GM10266 (cell line): Measurements from ENCODE around the gene PNN.
"Not testable (repeated sequence)": the region's sequence is repeated elsewhere in the genome, so short reads cannot be mapped to it uniquely, and the experiment has no call there.

Experiments
- DNase-seq: peaks from one replicate; pipeline ENCODE4 v3.0.0; 2012; ENCODE audit errors: extremely low spot score
- TF ChIP-seq, protein P1 (sequence below): IDR thresholded peaks from 2 replicates; pipeline ENCODE4 v1.5.1; 2012; ENCODE audit warnings: mild to moderate bottlenecking, low read depth; ENCODE audit not compliant: control insufficient read depth, insufficient read depth; ENCODE audit errors: missing control alignments

Gene PNN

DNA sequence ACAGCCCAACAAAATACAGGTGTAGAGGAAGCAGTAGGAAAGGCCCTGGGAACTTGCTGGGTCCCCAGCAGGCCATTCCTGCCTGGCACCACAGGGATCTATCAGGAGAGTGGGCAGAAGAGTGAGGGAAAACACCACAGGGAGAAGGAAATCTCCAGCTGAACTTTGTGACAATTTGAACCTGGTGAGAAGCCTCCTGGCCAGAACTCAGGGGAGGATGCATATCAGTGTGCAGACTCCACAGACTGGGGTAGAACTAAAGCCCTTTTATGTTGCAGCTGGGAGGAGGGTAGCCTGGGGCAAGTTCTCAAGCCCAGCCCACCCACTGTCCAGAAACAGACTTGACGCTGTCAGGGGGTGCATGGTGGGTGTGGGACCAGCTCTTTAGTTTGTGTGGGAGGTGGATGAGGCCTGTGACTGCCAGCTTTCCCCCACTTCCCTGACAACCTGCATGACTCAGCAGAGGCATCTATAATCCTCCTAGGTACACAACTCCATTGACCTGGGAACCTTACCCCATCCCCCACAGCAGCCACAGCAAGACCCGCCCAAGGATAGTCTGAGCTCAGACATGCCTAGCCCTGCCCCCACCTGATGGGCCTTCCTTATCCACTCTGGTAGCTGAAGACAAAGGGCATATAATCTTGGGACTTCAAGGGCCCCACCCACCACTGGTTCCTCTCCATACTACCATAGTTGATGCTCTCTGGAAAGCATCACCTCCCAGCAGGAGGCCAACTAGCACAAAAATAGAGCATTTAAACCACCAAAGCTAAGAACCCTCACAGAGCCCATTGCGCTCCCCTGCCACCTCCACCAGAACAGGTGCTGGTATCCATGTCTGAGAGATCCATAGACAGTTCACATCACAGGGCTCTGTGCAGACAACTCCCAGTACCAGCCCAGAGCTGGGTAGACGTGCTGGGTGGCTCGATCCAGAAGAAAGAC lies 28.9 kb downstream of the PNN start:
- no peak for DNase-seq

DNA sequence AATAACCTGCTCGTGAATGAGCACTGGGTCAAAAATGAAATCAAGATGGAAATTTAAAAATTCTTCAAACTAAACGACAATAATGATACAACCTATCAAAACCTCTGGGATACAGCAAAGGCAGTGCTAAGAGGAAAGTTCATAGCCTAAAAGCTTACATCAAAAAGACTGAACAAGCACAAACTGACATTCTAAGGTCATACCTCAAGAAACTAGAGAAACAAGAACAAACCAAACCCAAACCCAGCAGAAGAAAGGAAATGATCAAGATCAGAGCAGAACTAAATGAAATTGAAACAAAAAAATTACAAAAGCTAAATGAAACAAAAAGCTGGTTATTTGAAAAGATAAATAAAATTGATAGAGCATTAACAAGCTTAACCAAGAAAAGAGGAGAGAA lies 32.4 kb downstream of the PNN start:
- not testable (repeated sequence) for DNase-seq

More for the DNA sequence above, 28.9 kb downstream of the PNN start:
- TF ChIP-seq, protein P1, sequence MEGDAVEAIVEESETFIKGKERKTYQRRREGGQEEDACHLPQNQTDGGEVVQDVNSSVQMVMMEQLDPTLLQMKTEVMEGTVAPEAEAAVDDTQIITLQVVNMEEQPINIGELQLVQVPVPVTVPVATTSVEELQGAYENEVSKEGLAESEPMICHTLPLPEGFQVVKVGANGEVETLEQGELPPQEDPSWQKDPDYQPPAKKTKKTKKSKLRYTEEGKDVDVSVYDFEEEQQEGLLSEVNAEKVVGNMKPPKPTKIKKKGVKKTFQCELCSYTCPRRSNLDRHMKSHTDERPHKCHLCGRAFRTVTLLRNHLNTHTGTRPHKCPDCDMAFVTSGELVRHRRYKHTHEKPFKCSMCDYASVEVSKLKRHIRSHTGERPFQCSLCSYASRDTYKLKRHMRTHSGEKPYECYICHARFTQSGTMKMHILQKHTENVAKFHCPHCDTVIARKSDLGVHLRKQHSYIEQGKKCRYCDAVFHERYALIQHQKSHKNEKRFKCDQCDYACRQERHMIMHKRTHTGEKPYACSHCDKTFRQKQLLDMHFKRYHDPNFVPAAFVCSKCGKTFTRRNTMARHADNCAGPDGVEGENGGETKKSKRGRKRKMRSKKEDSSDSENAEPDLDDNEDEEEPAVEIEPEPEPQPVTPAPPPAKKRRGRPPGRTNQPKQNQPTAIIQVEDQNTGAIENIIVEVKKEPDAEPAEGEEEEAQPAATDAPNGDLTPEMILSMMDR: no peak

DNA sequence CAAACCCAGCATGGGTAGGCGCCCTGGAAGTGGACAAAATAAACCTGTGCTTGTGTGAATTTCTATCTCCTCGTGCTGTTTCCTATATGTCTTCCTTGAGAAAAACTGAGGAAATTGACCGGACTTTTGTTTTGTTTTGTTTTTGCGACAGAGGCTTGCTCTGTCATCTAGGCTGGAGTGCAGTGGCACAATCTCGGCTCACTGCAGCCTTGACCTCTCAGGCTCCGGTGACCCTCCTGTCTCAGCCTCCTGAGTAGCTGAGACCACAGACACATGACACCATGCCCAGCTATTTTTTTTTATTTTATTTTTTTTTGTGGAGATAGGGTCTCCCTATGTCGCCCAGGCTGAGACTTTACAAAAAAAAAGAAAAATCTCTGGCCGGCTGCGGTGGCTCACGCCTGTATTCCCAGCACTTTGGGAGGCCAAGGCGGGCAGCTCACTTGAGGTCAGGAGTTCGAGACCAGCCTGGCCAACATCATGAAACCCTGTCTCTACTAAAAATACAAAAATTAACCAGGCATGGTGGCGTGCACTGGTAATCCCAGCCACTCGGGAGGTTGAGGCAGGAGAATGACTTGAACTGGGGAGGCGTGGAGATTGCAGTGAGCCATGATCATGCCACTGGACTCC lies 36.2 kb downstream of the PNN start:
- TF ChIP-seq, protein P1: no peak
- no peak for DNase-seq

DNA sequence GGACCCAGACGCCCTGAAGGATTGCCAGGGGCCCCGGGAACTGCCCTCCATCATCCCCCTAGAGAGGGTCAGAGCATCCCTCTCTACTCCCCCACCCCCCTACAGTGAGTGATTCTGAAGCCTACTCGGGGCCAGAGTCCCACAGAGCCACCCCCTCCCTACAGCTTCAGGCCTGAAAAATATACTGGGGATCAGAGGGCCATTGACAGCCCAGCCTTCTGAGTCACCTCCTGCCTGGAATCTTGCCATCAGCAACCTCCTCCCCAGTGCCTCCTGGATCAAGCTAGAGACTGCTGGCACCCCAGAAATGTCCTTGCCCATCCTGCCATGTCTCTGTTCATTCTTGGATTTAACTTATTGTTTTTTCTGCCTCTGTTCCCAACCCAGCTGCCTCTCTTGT lies 37.0 kb downstream of the PNN start:
- no peak for DNase-seq

DNA sequence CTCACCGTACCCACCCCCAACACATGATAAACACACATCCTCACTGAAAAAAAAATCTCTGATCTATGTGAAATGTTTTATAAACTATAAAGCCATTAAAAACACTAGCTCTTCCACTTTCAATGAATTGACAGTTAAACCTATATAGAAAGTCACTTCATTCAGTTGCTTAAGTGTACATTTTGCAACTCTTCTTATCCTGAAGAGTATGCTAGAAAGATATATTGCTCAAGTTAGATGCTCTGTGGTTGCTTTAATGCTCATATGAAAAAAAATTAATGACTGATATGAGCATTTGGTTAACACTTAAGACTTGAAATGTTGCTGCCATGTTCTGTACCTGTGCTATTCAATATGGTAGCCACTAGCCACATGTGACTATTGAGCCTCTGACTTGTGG lies 37.6 kb downstream of the PNN start:
- TF ChIP-seq, protein P1: no peak
- no peak for DNase-seq

More for the DNA sequence above, 37.0 kb downstream of the PNN start:
- TF ChIP-seq, protein P1: no peak

DNA sequence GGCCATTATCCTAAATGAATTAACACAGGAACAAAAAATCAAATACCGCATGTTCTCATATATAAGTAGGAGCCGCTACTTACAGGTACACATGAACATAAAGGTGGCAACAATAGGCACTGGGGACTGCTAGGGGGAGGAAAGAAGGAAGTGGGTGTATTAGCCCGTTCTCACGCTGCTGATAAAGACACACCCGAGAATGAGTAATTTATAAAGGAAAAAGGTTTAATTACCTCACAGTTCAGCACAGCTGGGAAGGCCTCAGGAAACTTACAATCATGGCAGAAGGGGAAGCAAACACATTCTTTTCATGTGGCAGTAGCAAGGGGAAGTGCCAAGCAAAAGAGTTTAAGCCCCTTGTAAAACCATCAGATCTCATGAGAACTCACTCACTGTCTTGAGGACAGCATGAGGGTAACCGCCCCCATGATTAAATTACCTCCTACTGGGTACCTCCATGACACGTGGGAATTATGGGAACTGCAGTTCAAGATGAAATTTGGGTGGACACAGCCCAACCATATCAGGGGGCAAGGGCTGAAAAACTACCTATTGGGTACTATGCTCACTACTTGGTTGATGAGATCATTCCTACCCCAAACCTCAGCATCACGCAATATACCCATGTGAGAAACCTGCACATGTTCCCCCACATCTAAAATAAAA lies 42.3 kb downstream of the PNN start:
- TF ChIP-seq, protein P1: no peak
- DNase-seq: no peak

DNA sequence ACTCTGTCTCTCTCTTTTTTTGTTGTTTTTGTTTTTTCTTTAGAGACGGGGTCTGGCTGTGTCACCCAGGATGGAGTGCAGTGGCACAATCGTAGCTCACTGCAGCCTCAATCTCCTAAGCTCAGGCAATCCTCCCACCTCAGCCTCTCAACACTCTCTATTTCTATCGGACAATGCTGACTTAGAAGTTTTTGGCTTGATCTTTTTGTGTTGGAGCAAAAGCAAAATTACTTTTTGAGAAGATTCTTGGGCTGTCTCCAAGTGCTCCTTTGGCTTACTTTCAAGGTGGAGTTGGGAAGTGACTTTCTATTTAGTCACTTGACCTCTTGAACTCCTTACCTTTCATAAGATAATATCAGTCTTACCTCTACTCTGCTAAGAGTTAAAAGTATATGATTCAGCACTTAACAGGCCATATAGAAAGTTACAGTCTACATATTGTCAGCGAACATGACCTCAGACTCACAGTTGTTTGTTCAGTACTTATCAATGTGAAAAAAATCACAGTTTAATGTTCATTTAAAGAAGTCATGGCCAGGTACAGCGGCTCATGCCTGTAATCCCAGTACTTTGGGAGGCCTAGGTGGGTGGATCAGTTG lies 43.2 kb downstream of the PNN start:
- DNase-seq: no peak
- TF ChIP-seq, protein P1: no peak
